Activated T-cell treated with anti-CD3 and anti-CD28 coated beads for 1 hour (primary cell): Measurements from ENCODE around the gene ZNF780B.
"Not testable (repeated sequence)": the region's sequence is repeated elsewhere in the genome, so short reads cannot be mapped to it uniquely, and the experiment has no call there.

Source experiments
- DNase-seq: peaks from one replicate; pipeline ENCODE4 v3.0.0-alpha.2; 2020; ENCODE audit warnings: low read depth

The ZNF780B gene

GRCh38 chr19:40038047-40038446 is 18.0 kb downstream of the ZNF780B start:
- not testable (repeated sequence) for DNase-seq

GRCh38 chr19:40035996-40036395 is 20.0 kb downstream of the ZNF780B start:
- no peak for DNase-seq

GRCh38 chr19:40033989-40034560 is 22.0 kb downstream of the ZNF780B start:
- no peak for DNase-seq

GRCh38 chr19:40026597-40026970 is 29.4 kb downstream of the ZNF780B start:
- DNase-seq = no peak

- DNase-seq = no peak
Measured at GRCh38 chr19:40025938-40026596, 30.0 kb downstream of the ZNF780B start.

GRCh38 chr19:40023969-40024368 is 32.1 kb downstream of the ZNF780B start:
- no peak for DNase-seq

- no peak for DNase-seq
Measured at GRCh38 chr19:40013991-40014390, 42.0 kb downstream of the ZNF780B start.

GRCh38 chr19:40009674-40010073 is 46.4 kb downstream of the ZNF780B start:
- DNase-seq = no peak

- DNase-seq = no peak
Measured at GRCh38 chr19:40006273-40006691, 49.7 kb downstream of the ZNF780B start.

- DNase-seq = no peak
Measured at GRCh38 chr19:40005691-40006272, 50.2 kb downstream of the ZNF780B start.

GRCh38 chr19:39998501-39998900 is 57.5 kb downstream of the ZNF780B start:
- no peak for DNase-seq

GRCh38 chr19:39997638-39998216 is 58.3 kb downstream of the ZNF780B start:
- no peak for DNase-seq

- peak; percentile 85 for DNase-seq
Measured at GRCh38 chr19:39996811-39997637, 59.0 kb downstream of the ZNF780B start, which contains the start of gene ZNF546. Gene ZNF546, plus strand, starts transcription at chr19:39997060. Its CDS starts 1,267 bp downstream, at chr19:39998327.

GRCh38 chr19:39996218-39996810 is 59.7 kb downstream of the ZNF780B start:
- DNase-seq = no peak

- no peak for DNase-seq
Measured at GRCh38 chr19:39995794-39996193, 60.2 kb downstream of the ZNF780B start.

GRCh38 chr19:39994361-39994760 is 61.7 kb downstream of the ZNF780B start:
- no peak for DNase-seq

- DNase-seq = no peak
Measured at GRCh38 chr19:39993605-39994004, 62.4 kb downstream of the ZNF780B start.

- DNase-seq = no peak
Measured at GRCh38 chr19:39987596-39987995, 68.4 kb downstream of the ZNF780B start.

GRCh38 chr19:39987167-39987566 is 68.9 kb downstream of the ZNF780B start:
- no peak for DNase-seq

- DNase-seq = no peak
Measured at GRCh38 chr19:39986643-39987042, 69.4 kb downstream of the ZNF780B start.

- no peak for DNase-seq
Measured at GRCh38 chr19:39983695-39984300, 72.2 kb downstream of the ZNF780B start.
